ENCODE results near the gene MED27.

- TF ChIP-seq, protein P1, sequence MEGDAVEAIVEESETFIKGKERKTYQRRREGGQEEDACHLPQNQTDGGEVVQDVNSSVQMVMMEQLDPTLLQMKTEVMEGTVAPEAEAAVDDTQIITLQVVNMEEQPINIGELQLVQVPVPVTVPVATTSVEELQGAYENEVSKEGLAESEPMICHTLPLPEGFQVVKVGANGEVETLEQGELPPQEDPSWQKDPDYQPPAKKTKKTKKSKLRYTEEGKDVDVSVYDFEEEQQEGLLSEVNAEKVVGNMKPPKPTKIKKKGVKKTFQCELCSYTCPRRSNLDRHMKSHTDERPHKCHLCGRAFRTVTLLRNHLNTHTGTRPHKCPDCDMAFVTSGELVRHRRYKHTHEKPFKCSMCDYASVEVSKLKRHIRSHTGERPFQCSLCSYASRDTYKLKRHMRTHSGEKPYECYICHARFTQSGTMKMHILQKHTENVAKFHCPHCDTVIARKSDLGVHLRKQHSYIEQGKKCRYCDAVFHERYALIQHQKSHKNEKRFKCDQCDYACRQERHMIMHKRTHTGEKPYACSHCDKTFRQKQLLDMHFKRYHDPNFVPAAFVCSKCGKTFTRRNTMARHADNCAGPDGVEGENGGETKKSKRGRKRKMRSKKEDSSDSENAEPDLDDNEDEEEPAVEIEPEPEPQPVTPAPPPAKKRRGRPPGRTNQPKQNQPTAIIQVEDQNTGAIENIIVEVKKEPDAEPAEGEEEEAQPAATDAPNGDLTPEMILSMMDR (IDR thresholded peaks at IDR 0.05; ENCODE audit: poor library complexity), result no peak
- no peak for TF ChIP-seq EZH2phosphoT487 (IDR thresholded peaks at IDR 0.05; ENCODE audit: low read depth, severe bottlenecking, unreplicated experiment)
These were observed 60.0 kb downstream of the MED27 start for GRCh38 chr9:132019702-132020101.

All from hepatocyte (in vitro differentiated cells).